GM18511 (cell line): ENCODE data around the gene AP3D1.
"Not testable (repeated sequence)": the region's sequence is repeated elsewhere in the genome, so short reads cannot be mapped to it uniquely, and the experiment has no call there.

ENCODE experiments used
- ATAC-seq: cut with Tn5 transposase; IDR thresholded peaks from one replicate; pipeline ENCODE4 v1.9.1; 2021; ENCODE audit warnings: mild to moderate bottlenecking, moderate library complexity; ENCODE audit not compliant: unreplicated experiment

The AP3D1 gene

GRCh38 chr19:2091926-2092525 is 59.3 kb downstream of the AP3D1 start:
- not testable (repeated sequence) for ATAC-seq

GRCh38 chr19:2089727-2090053 is 61.7 kb downstream of the AP3D1 start:
- no peak for ATAC-seq

- no peak for ATAC-seq
Observed at GRCh38 chr19:2089001-2089711, 62.2 kb downstream of the AP3D1 start.

- ATAC-seq = no peak
Observed at GRCh38 chr19:2087621-2088100, 63.7 kb downstream of the AP3D1 start.

- not testable (repeated sequence) for ATAC-seq
Observed at GRCh38 chr19:2086695-2087620, 64.4 kb downstream of the AP3D1 start.

- ATAC-seq = no peak
Observed at GRCh38 chr19:2084993-2085720, 66.2 kb downstream of the AP3D1 start.

GRCh38 chr19:2083174-2083854 is 68.1 kb downstream of the AP3D1 start:
- ATAC-seq = no peak

- ATAC-seq = no peak
Observed at GRCh38 chr19:2081873-2082810, 69.2 kb downstream of the AP3D1 start.

GRCh38 chr19:2080336-2080988 is 70.9 kb downstream of the AP3D1 start:
- ATAC-seq = no peak

GRCh38 chr19:2079865-2080301 is 71.5 kb downstream of the AP3D1 start:
- no peak for ATAC-seq

GRCh38 chr19:2079076-2079864 is 72.1 kb downstream of the AP3D1 start:
- no peak for ATAC-seq

- no peak for ATAC-seq
Observed at GRCh38 chr19:2077833-2078619, 73.3 kb downstream of the AP3D1 start.

GRCh38 chr19:2077398-2077797 is 74.0 kb downstream of the AP3D1 start:
- ATAC-seq = no peak

GRCh38 chr19:2076526-2076944 is 74.8 kb downstream of the AP3D1 start:
- ATAC-seq = no peak

- no peak for ATAC-seq
Observed at GRCh38 chr19:2072757-2073551, 78.4 kb downstream of the AP3D1 start.

GRCh38 chr19:2070986-2071673 is 80.2 kb downstream of the AP3D1 start:
- no peak for ATAC-seq
